HG03378 (cell line): ENCODE data around the gene LRRFIP1.

Source experiments
- ATAC-seq: cut with Tn5 transposase; IDR thresholded peaks from one replicate; pipeline ENCODE4 v1.9.1; 2021; ENCODE audit warnings: mild to moderate bottlenecking, moderate library complexity; ENCODE audit not compliant: unreplicated experiment

Gene LRRFIP1

GRCh38 chr2:237721458-237721857, 94.1 kb downstream of the LRRFIP1 start:
- ATAC-seq, result no peak

- no peak for ATAC-seq
Measured at GRCh38 chr2:237722616-237723015, 95.2 kb downstream of the LRRFIP1 start.

- ATAC-seq, result no peak
Measured at GRCh38 chr2:237723023-237723422, 95.6 kb downstream of the LRRFIP1 start.

- no peak for ATAC-seq
Measured at GRCh38 chr2:237723602-237724001, 96.2 kb downstream of the LRRFIP1 start.

GRCh38 chr2:237724811-237725478, 97.6 kb downstream of the LRRFIP1 start:
- ATAC-seq, result no peak

GRCh38 chr2:237725661-237726060, 98.3 kb downstream of the LRRFIP1 start:
- no peak for ATAC-seq

GRCh38 chr2:237726401-237726830, 99.0 kb downstream of the LRRFIP1 start:
- no peak for ATAC-seq

- no peak for ATAC-seq
Measured at GRCh38 chr2:237727363-237727762, 100.0 kb downstream of the LRRFIP1 start.

- no peak for ATAC-seq
Measured at GRCh38 chr2:237729681-237730475, 102.5 kb downstream of the LRRFIP1 start.

GRCh38 chr2:237731663-237732062, 104.3 kb downstream of the LRRFIP1 start:
- ATAC-seq, result no peak

GRCh38 chr2:237732070-237732469, 104.7 kb downstream of the LRRFIP1 start:
- no peak for ATAC-seq

GRCh38 chr2:237732790-237733381, 105.5 kb downstream of the LRRFIP1 start:
- no peak for ATAC-seq

- no peak for ATAC-seq
Measured at GRCh38 chr2:237733677-237734300, 106.4 kb downstream of the LRRFIP1 start.

GRCh38 chr2:237734905-237735623, 107.7 kb downstream of the LRRFIP1 start:
- ATAC-seq, result no peak

GRCh38 chr2:237735798-237736197, 108.4 kb downstream of the LRRFIP1 start:
- no peak for ATAC-seq

- no peak for ATAC-seq
Measured at GRCh38 chr2:237736783-237737182, 109.4 kb downstream of the LRRFIP1 start.

GRCh38 chr2:237737196-237737865, 109.9 kb downstream of the LRRFIP1 start:
- no peak for ATAC-seq

GRCh38 chr2:237738255-237738654, 110.9 kb downstream of the LRRFIP1 start:
- ATAC-seq, result no peak

- no peak for ATAC-seq
Measured at GRCh38 chr2:237739101-237739500, 111.7 kb downstream of the LRRFIP1 start.

GRCh38 chr2:237742191-237742590, 114.8 kb downstream of the LRRFIP1 start:
- no peak for ATAC-seq
